Smooth muscle cell (in vitro differentiated cells): ENCODE results near the gene KAZN. TPM values are rescaled to one million over a fixed set of nuclear protein-coding genes. Genes with fewer than 3 reads are reported as not detected.

Source experiments
- DNase-seq: peaks from one replicate; lab custom pipeline; 2025; ENCODE audit not compliant: unreplicated experiment; lab: John Stamatoyannopoulos, UW
- H2AFZ ChIP-seq: fragments of 200-600 bp; sonication (generic); 2 replicates; pipeline ENCODE4 v1.6.0; 2016; ENCODE audit warnings: antibody characterized with exemption, low read depth, mild to moderate bottlenecking
- H3F3A ChIP-seq: fragments of 200-600 bp; sonication (generic); 2 replicates; pipeline ENCODE4 v1.6.0; 2017; ENCODE audit warnings: antibody characterized with exemption, low read depth
- H3K27ac ChIP-seq: fragments of 200-600 bp; sonication (generic); 2 replicates; pipeline ENCODE4 v1.5.1; 2016; ENCODE audit warnings: low read depth, mild to moderate bottlenecking
- H3K27me3 ChIP-seq: fragments of 200-600 bp; sonication (generic); 2 replicates; pipeline ENCODE4 v1.6.1; 2016; ENCODE audit warnings: low read depth, mild to moderate bottlenecking
- H3K36me3 ChIP-seq: fragments of 200-600 bp; sonication (generic); 2 replicates; pipeline ENCODE4 v1.5.1; 2016; ENCODE audit warnings: low read depth
- H3K4me1 ChIP-seq: fragments of 200-600 bp; sonication (generic); 2 replicates; pipeline ENCODE4 v1.5.1; 2016; ENCODE audit warnings: low read depth
- H3K4me2 ChIP-seq: fragments of 200-600 bp; sonication (generic); 2 replicates; pipeline ENCODE4 v1.6.0; 2016; ENCODE audit warnings: mild to moderate bottlenecking
- H3K4me3 ChIP-seq: fragments of 200-600 bp; sonication (generic); 2 replicates; pipeline ENCODE4 v1.5.1; 2016; ENCODE audit warnings: mild to moderate bottlenecking
- H3K79me2 ChIP-seq: fragments of 200-600 bp; sonication (generic); 2 replicates; pipeline ENCODE4 v1.6.0; 2016; ENCODE audit warnings: low read depth, mild to moderate bottlenecking
- H3K9ac ChIP-seq: fragments of 200-600 bp; sonication (generic); 2 replicates; pipeline ENCODE4 v1.6.0; 2016; ENCODE audit warnings: low read depth
- H3K9me3 ChIP-seq: fragments of 200-600 bp; sonication (generic); replicated peaks from 2 replicates; pipeline ENCODE4 v1.5.1; 2016; ENCODE audit warnings: low read depth
- H4K20me1 ChIP-seq: fragments of 200-600 bp; sonication (generic); 2 replicates; pipeline ENCODE4 v1.6.0; 2016; ENCODE audit warnings: low read depth
- CTCF ChIP-seq: fragments of 200-600 bp; sonication (generic); IDR thresholded peaks from 2 replicates; pipeline ENCODE4 v1.5.1; 2017; ENCODE audit warnings: borderline replicate concordance, mild to moderate bottlenecking, antibody characterized with exemption; ENCODE audit not compliant: insufficient read depth, poor library complexity, severe bottlenecking
- WGBS: methylation state at CpG from one replicate; pipeline ENCODE4 v1.1.7; 2016; ENCODE audit warnings: low lambda C conversion rate; 5-methylcytosine and 5-hydroxymethylcytosine counted together
- polyA plus RNA-seq: library from polyadenylated mRNA; unstranded; fragments of >200 nt; fragmentation: Nextera tagmentation; extraction: Ambion mirVana; gene quantifications from 2 replicates; pipeline ENCODE4 v1.2.1, GENCODE V29; 2016
- total RNA-seq: library from RNA; depleted of rRNA; stranded (reverse); fragments of >200 nt; gene quantifications from 2 replicates; pipeline ENCODE4 v1.2.3, GENCODE V29; 2014

Gene KAZN
- total and polyA plus RNA-seq, 2 experiments from 2014 or later, result 6.3 to 8.2 TPM

GRCh38 chr1:14567903-14568302 lies 30.6 kb upstream of the KAZN start:
- H3K4me2 ChIP-seq, result no peak overlapping the region
- TF ChIP-seq CTCF, result no peak
- H4K20me1 ChIP-seq, result no peaks in the 10 kb centered on the region
- no peaks in the 10 kb centered on the region for H3K27me3 ChIP-seq
- WGBS, result 97% methylated on average over 5 of the region's 5 CpGs
- no peaks in the 10 kb centered on the region for H3K79me2 ChIP-seq
- no peaks in the 10 kb centered on the region for H3K36me3 ChIP-seq
- H3K4me1 ChIP-seq, result no peaks in the 10 kb centered on the region
- no peak overlapping the region for H3K27ac ChIP-seq
- DNase-seq, result no peak
- no peaks in the 10 kb centered on the region for H3K9me3 ChIP-seq
- H3F3A ChIP-seq, result no peaks in the 10 kb centered on the region
- H2AFZ ChIP-seq, result no peak overlapping the region
- H3K9ac ChIP-seq, result no peak overlapping the region
- H3K4me3 ChIP-seq, result no peak overlapping the region

GRCh38 chr1:14568716-14569355 lies 29.6 kb upstream of the KAZN start:
- Histone ChIP-seq H3K9ac (no peak overlapping the region), H3K27me3 (no peaks in the 10 kb centered on the region), H4K20me1 (no peaks in the 10 kb centered on the region), H3K4me2 (no peak overlapping the region), H3K4me1 (no peaks in the 10 kb centered on the region), H3K36me3 (no peaks in the 10 kb centered on the region), H3F3A (no peaks in the 10 kb centered on the region), H2AFZ (no peak overlapping the region), H3K4me3 (no peak overlapping the region), H3K9me3 (no peaks in the 10 kb centered on the region), H3K79me2 (no peaks in the 10 kb centered on the region), H3K27ac (no peak overlapping the region)
- TF ChIP-seq CTCF, result no peak
- 86% methylated on average over 8 of the region's 8 CpGs for WGBS
- no peak for DNase-seq

- no peaks in the 10 kb centered on the region for H3F3A ChIP-seq
- H3K4me1 ChIP-seq, result no peaks in the 10 kb centered on the region
- H4K20me1 ChIP-seq, result no peaks in the 10 kb centered on the region
- no peak overlapping the region for H3K4me2 ChIP-seq
- H3K4me3 ChIP-seq, result no peak overlapping the region
- no peaks in the 10 kb centered on the region for H3K36me3 ChIP-seq
- no peak for TF ChIP-seq CTCF
- no peaks in the 10 kb centered on the region for H3K79me2 ChIP-seq
- H2AFZ ChIP-seq, result no peak overlapping the region
- H3K9me3 ChIP-seq, result no peaks in the 10 kb centered on the region
- H3K27ac ChIP-seq, result no peak overlapping the region
- no peak for DNase-seq
- H3K27me3 ChIP-seq, result no peaks in the 10 kb centered on the region
- no peak overlapping the region for H3K9ac ChIP-seq
- 86% methylated on average over 9 of the region's 9 CpGs for WGBS
Measured at GRCh38 chr1:14570514-14570913, 28.0 kb upstream of the KAZN start.
